Trophoblast cell (in vitro differentiated cells and primary cell): ENCODE data around the gene L3MBTL4.
"Not testable (repeated sequence)": the region's sequence is repeated elsewhere in the genome, so short reads cannot be mapped to it uniquely, and the experiment has no call there.

Source experiments
- DNase-seq, 2 donors: peaks; one replicate each; pipeline ENCODE4 v3.0.0-alpha.2; 2016
- H2AFZ ChIP-seq: 2 replicates; pipeline ENCODE4 v1.6.1; 2013; ENCODE audit warnings: low read length, moderate library complexity, mild to moderate bottlenecking; ENCODE audit not compliant: insufficient read depth, poor library complexity
- H2AK5ac ChIP-seq: 2 replicates; pipeline ENCODE4 v1.6.1; 2013; ENCODE audit warnings: mild to moderate bottlenecking, low read length
- H2BK120ac ChIP-seq: 2 replicates; pipeline ENCODE4 v1.6.1; 2013; ENCODE audit warnings: low read length, mild to moderate bottlenecking, moderate library complexity; ENCODE audit not compliant: insufficient read depth, poor library complexity
- H2BK12ac ChIP-seq: 2 replicates; pipeline ENCODE4 v1.6.1; 2013; ENCODE audit warnings: mild to moderate bottlenecking, low read length, moderate library complexity
- H2BK5ac ChIP-seq: 2 replicates; pipeline ENCODE4 v1.6.1; 2013; ENCODE audit warnings: low read length, low read depth, moderate library complexity, mild to moderate bottlenecking; ENCODE audit not compliant: poor library complexity
- H3K14ac ChIP-seq: 2 replicates; pipeline ENCODE4 v1.6.1; 2013; ENCODE audit warnings: mild to moderate bottlenecking, low read length
- H3K18ac ChIP-seq: 2 replicates; pipeline ENCODE4 v1.6.1; 2013; ENCODE audit warnings: mild to moderate bottlenecking, low read length
- H3K23ac ChIP-seq: 2 replicates; pipeline ENCODE4 v1.6.1; 2013; ENCODE audit warnings: low read length
- H3K27ac ChIP-seq: 2 replicates; pipeline ENCODE4 v1.5.1; 2013; ENCODE audit warnings: low read depth, mild to moderate bottlenecking, inconsistent platforms, low read length, moderate library complexity
- H3K27me3 ChIP-seq: 2 replicates; pipeline ENCODE4 v1.6.1; 2013; ENCODE audit warnings: inconsistent platforms, mild to moderate bottlenecking, low read length, moderate library complexity; ENCODE audit not compliant: insufficient read depth
- H3K36me3 ChIP-seq, 2 experiments: 1 replicate in 1 of 2; 2 replicates in 1 of 2; pipeline ENCODE4 v1.6.1; 2013; ENCODE audit warnings: low read length in 2 of 2, mild to moderate bottlenecking in 2 of 2, moderate library complexity in 1 of 2; ENCODE audit not compliant: insufficient read depth in 2 of 2, control insufficient read depth in 1 of 2
- H3K4ac ChIP-seq: 2 replicates; pipeline ENCODE4 v1.6.1; 2013; ENCODE audit warnings: low read depth, mild to moderate bottlenecking, low read length, moderate library complexity
- H3K4me1 ChIP-seq, 2 experiments: 1 replicate in 1 of 2; 2 replicates in 1 of 2; pipeline ENCODE4 v1.6.1; 2013; ENCODE audit warnings: low read length in 2 of 2, mild to moderate bottlenecking in 2 of 2, moderate library complexity in 1 of 2; ENCODE audit not compliant: insufficient read depth in 2 of 2, control insufficient read depth in 1 of 2
- H3K4me2 ChIP-seq: 2 replicates; pipeline ENCODE4 v1.6.1; 2013; ENCODE audit warnings: inconsistent platforms, mild to moderate bottlenecking, low read length, moderate library complexity
- H3K4me3 ChIP-seq: 2 replicates; pipeline ENCODE4 v1.5.1; 2013; ENCODE audit warnings: mild to moderate bottlenecking, low read depth, low read length, inconsistent platforms
- H3K79me1 ChIP-seq: one replicate; pipeline ENCODE4 v1.6.1; 2013; ENCODE audit warnings: low read length
- H3K79me2 ChIP-seq: 2 replicates; pipeline ENCODE4 v1.6.1; 2013; ENCODE audit warnings: low read length, mild to moderate bottlenecking; ENCODE audit not compliant: control insufficient read depth, insufficient read depth, poor library complexity
- H3K9ac ChIP-seq: 2 replicates; pipeline ENCODE4 v1.6.1; 2013; ENCODE audit warnings: mild to moderate bottlenecking, low read length
- H3K9me3 ChIP-seq: 2 replicates; pipeline ENCODE4 v1.6.1; 2013; ENCODE audit warnings: low read depth, mild to moderate bottlenecking, control low read depth, inconsistent platforms, low read length; ENCODE audit not compliant: insufficient read depth
- H4K12ac ChIP-seq: 2 replicates; pipeline ENCODE4 v1.6.1; 2013; ENCODE audit warnings: low read depth, mild to moderate bottlenecking, low read length, moderate library complexity
- H4K8ac ChIP-seq: 2 replicates; pipeline ENCODE4 v1.6.1; 2013; ENCODE audit warnings: low read depth, mild to moderate bottlenecking, low read length, moderate library complexity
- H4K91ac ChIP-seq: one replicate; pipeline ENCODE4 v1.6.1; 2013; ENCODE audit warnings: low read depth, mild to moderate bottlenecking, low read length, moderate library complexity
- WGBS: extraction: QIAGEN DNeasy Blood & Tissue Kit; methylation state at CpG from one replicate; pipeline ENCODE4 v1.1.7; 2013; ENCODE audit warnings: missing lambda C conversion rate; ENCODE audit not compliant: insufficient read length, insufficient coverage; ENCODE audit errors: extremely low coverage; 5-methylcytosine and 5-hydroxymethylcytosine counted together

L3MBTL4 gene

GRCh38 chr18:6079406-6079805, 335.3 kb downstream of the L3MBTL4 start:
- H2AFZ ChIP-seq = no peak overlapping the region
- no CpG with 5 or more reads among the region's 2 CpGs for WGBS
- H3K4me3 ChIP-seq = no peak overlapping the region

GRCh38 chr18:6078877-6079276, 335.8 kb downstream of the L3MBTL4 start:
- Histone ChIP-seq H2BK5ac (no peak overlapping the region), H3K4me2 (no peak overlapping the region), H3K4me3 (no peak overlapping the region), H4K8ac (no peak overlapping the region), H2BK120ac (no peak overlapping the region), H3K79me2 (no peaks in the 10 kb centered on the region), H4K12ac (no peak overlapping the region), H3K9me3 (peaks cover 2% of the 10 kb centered on the region), H2AK5ac (no peak overlapping the region), H3K23ac (no peak overlapping the region), H2BK12ac (no peak overlapping the region), H3K79me1 (no peaks in the 10 kb centered on the region), H3K9ac (no peak overlapping the region), H3K4me1 (no peaks in the 10 kb centered on the region), H3K14ac (no peak overlapping the region), H3K27me3 (no peaks in the 10 kb centered on the region), H3K18ac (no peak overlapping the region), H2AFZ (no peak overlapping the region), H3K27ac (no peak overlapping the region), H3K36me3 (no peaks in the 10 kb centered on the region), H4K91ac (no peak overlapping the region), H3K4ac (no peak overlapping the region)
- WGBS = no CpG with 5 or more reads among the region's 9 CpGs
- DNase-seq = no peak

More at GRCh38 chr18:6079406-6079805, 335.3 kb downstream of the L3MBTL4 start:
- no peak overlapping the region for H2AK5ac ChIP-seq
- H4K12ac ChIP-seq = no peak overlapping the region
- H4K8ac ChIP-seq = no peak overlapping the region
- H3K9me3 ChIP-seq = peaks cover 2% of the 10 kb centered on the region
- H3K14ac ChIP-seq = no peak overlapping the region
- no peaks in the 10 kb centered on the region for H3K27me3 ChIP-seq
- no peak overlapping the region for H3K4me2 ChIP-seq
- no peak overlapping the region for H3K18ac ChIP-seq
- no peak overlapping the region for H2BK12ac ChIP-seq
- no peaks in the 10 kb centered on the region for H3K79me1 ChIP-seq
- H2BK5ac ChIP-seq = no peak overlapping the region
- no peaks in the 10 kb centered on the region for H3K4me1 ChIP-seq
- no peak overlapping the region for H3K9ac ChIP-seq
- H3K36me3 ChIP-seq = no peaks in the 10 kb centered on the region
- no peak overlapping the region for H3K27ac ChIP-seq
- H4K91ac ChIP-seq = no peak overlapping the region
- no peak overlapping the region for H3K4ac ChIP-seq
- no peaks in the 10 kb centered on the region for H3K79me2 ChIP-seq
- no peak overlapping the region for H3K23ac ChIP-seq
- DNase-seq = no peak
- H2BK120ac ChIP-seq = no peak overlapping the region

GRCh38 chr18:6072423-6072822, 342.3 kb downstream of the L3MBTL4 start:
- not testable (repeated sequence) for H2BK12ac ChIP-seq, H3K4ac ChIP-seq, H3K4me3 ChIP-seq, H3K18ac ChIP-seq, H2AFZ ChIP-seq, DNase-seq, H3K27ac ChIP-seq, H4K8ac ChIP-seq, H2AK5ac ChIP-seq, H3K14ac ChIP-seq, H3K79me2 ChIP-seq, H2BK120ac ChIP-seq, H4K12ac ChIP-seq, H3K27me3 ChIP-seq, H3K23ac ChIP-seq, H3K9me3 ChIP-seq, H3K4me2 ChIP-seq, H3K79me1 ChIP-seq, H3K9ac ChIP-seq, H4K91ac ChIP-seq, H2BK5ac ChIP-seq, H3K4me1 ChIP-seq, H3K36me3 ChIP-seq
- no CpG with 5 or more reads among the region's 11 CpGs for WGBS

- H3K9ac ChIP-seq = no peak overlapping the region
- no CpG with 5 or more reads among the region's 4 CpGs for WGBS
- H2BK5ac ChIP-seq = no peak overlapping the region
- H3K79me1 ChIP-seq = no peaks in the 10 kb centered on the region
- H3K27ac ChIP-seq = no peak overlapping the region
- H3K18ac ChIP-seq = no peak overlapping the region
- no peaks in the 10 kb centered on the region for H3K36me3 ChIP-seq
- H3K14ac ChIP-seq = no peak overlapping the region
- H2BK12ac ChIP-seq = no peak overlapping the region
- H3K4ac ChIP-seq = no peak overlapping the region
- no peak overlapping the region for H4K8ac ChIP-seq
- no peak overlapping the region for H4K12ac ChIP-seq
- no peak overlapping the region for H3K4me2 ChIP-seq
- H3K9me3 ChIP-seq = peaks cover 2% of the 10 kb centered on the region
- no peak overlapping the region for H4K91ac ChIP-seq
- H3K23ac ChIP-seq = no peak overlapping the region
- H2AFZ ChIP-seq = no peak overlapping the region
- no peak overlapping the region for H2BK120ac ChIP-seq
- H3K27me3 ChIP-seq = no peaks in the 10 kb centered on the region
- no peak for DNase-seq
- no peak overlapping the region for H2AK5ac ChIP-seq
- H3K79me2 ChIP-seq = no peaks in the 10 kb centered on the region
- H3K4me1 ChIP-seq = no peaks in the 10 kb centered on the region
- no peak overlapping the region for H3K4me3 ChIP-seq
These were observed 345.2 kb downstream of the L3MBTL4 start for GRCh38 chr18:6069539-6069938.
